Measurements from ENCODE around the gene DGKD. TPM values are rescaled to one million over a fixed set of nuclear protein-coding genes. Genes with fewer than 3 reads are reported as not detected.
A peak's percentile ranks its signal among the peaks of the same experiment; 100 is the strongest.

The DGKD gene
- total and polyA plus RNA-seq, 4 donors: 8.9 to 250 (median 68.3) TPM

GRCh38 chr2:233380995-233381637 lies 26.8 kb downstream of the DGKD start:
- Histone ChIP-seq H3K4me3 (ENCODE audit: low read length in 2 of 2) (no peak overlapping the region), H3K36me3 (ENCODE audit: control insufficient read depth in 1 of 2, insufficient read depth in 2 of 2, low read length in 1 of 2) (no peaks in the 10 kb centered on the region), H3K27ac (ENCODE audit: low read depth in 1 of 2, low read length in 2 of 2) (no peak overlapping the region), H3K4me1 (ENCODE audit: control insufficient read depth in 1 of 2, insufficient read depth in 2 of 2, low read length in 2 of 2) (no peaks in the 10 kb centered on the region), H3K27me3 (ENCODE audit: control insufficient read depth in 1 of 2, insufficient read depth in 2 of 2, low read length in 1 of 2) (no peaks in the 10 kb centered on the region), H3K9me3 (ENCODE audit: control insufficient read depth, low read length) (no peaks in the 10 kb centered on the region)
- intact Hi-C loops (cut with DNase I): no loop called here
- no peak for DNase-seq
- no peak for ATAC-seq (ENCODE audit: low FRiP score)
- WGBS, 2 donors: 89 to 90% methylated on average over 11 of the region's 11 CpGs

GRCh38 chr2:233381638-233381995 lies 27.3 kb downstream of the DGKD start:
- DNase-seq (no peak), ATAC-seq (ENCODE audit: low FRiP score) (no peak)
- no peak overlapping the region for H3K27ac ChIP-seq (ENCODE audit: low read depth in 1 of 2, low read length in 2 of 2)
- no peaks in the 10 kb centered on the region for H3K27me3 ChIP-seq (ENCODE audit: control insufficient read depth in 1 of 2, insufficient read depth in 2 of 2, low read length in 1 of 2)
- intact Hi-C loops (cut with DNase I): no loop called here
- H3K4me3 ChIP-seq (ENCODE audit: low read length in 2 of 2): no peak overlapping the region
- H3K4me1 ChIP-seq (ENCODE audit: control insufficient read depth in 1 of 2, insufficient read depth in 2 of 2, low read length in 2 of 2): no peaks in the 10 kb centered on the region
- 95 to 96% methylated on average over 4 of the region's 4 CpGs for WGBS, 2 donors
- H3K9me3 ChIP-seq (ENCODE audit: control insufficient read depth, low read length): no peaks in the 10 kb centered on the region
- no peaks in the 10 kb centered on the region for H3K36me3 ChIP-seq (ENCODE audit: control insufficient read depth in 1 of 2, insufficient read depth in 2 of 2, low read length in 1 of 2)

GRCh38 chr2:233384015-233384414 lies 29.7 kb downstream of the DGKD start:
- WGBS, 2 donors: 89 to 92% methylated on average over 10 of the region's 10 CpGs
- H3K36me3 ChIP-seq (ENCODE audit: control insufficient read depth in 1 of 2, insufficient read depth in 2 of 2, low read length in 1 of 2): no peaks in the 10 kb centered on the region
- H3K9me3 ChIP-seq (ENCODE audit: control insufficient read depth, low read length): no peaks in the 10 kb centered on the region
- H3K27ac ChIP-seq (ENCODE audit: low read depth in 1 of 2, low read length in 2 of 2): no peak overlapping the region
- no peaks in the 10 kb centered on the region for H3K27me3 ChIP-seq (ENCODE audit: control insufficient read depth in 1 of 2, insufficient read depth in 2 of 2, low read length in 1 of 2)
- intact Hi-C loops (cut with DNase I): no loop called here
- no peaks in the 10 kb centered on the region for H3K4me1 ChIP-seq (ENCODE audit: control insufficient read depth in 1 of 2, insufficient read depth in 2 of 2, low read length in 2 of 2)
- no peak for DNase-seq
- no peak overlapping the region for H3K4me3 ChIP-seq (ENCODE audit: low read length in 2 of 2)
- no peak for ATAC-seq (ENCODE audit: low FRiP score)

GRCh38 chr2:233384811-233385488 lies 30.7 kb downstream of the DGKD start:
- no peaks in the 10 kb centered on the region for H3K36me3 ChIP-seq (ENCODE audit: control insufficient read depth in 1 of 2, insufficient read depth in 2 of 2, low read length in 1 of 2)
- no peaks in the 10 kb centered on the region for H3K27me3 ChIP-seq (ENCODE audit: control insufficient read depth in 1 of 2, insufficient read depth in 2 of 2, low read length in 1 of 2)
- no peaks in the 10 kb centered on the region for H3K9me3 ChIP-seq (ENCODE audit: control insufficient read depth, low read length)
- no peaks in the 10 kb centered on the region for H3K4me1 ChIP-seq (ENCODE audit: control insufficient read depth in 1 of 2, insufficient read depth in 2 of 2, low read length in 2 of 2)
- DNase-seq (no peak), ATAC-seq (ENCODE audit: low FRiP score) (no peak)
- H3K4me3 ChIP-seq (ENCODE audit: low read length in 2 of 2): no peak overlapping the region
- no peak overlapping the region for H3K27ac ChIP-seq (ENCODE audit: low read depth in 1 of 2, low read length in 2 of 2)
- intact Hi-C loops (cut with DNase I): loop anchor here in 1 of 2 donors (5.0 kb wide), 1 partner anchor 33 kb away; the partner anchor contains the start of gene DGKD
- 66 to 76% methylated on average over 12 of the region's 12 CpGs for WGBS, 2 donors

GRCh38 chr2:233385489-233386044 lies 31.3 kb downstream of the DGKD start:
- WGBS, 2 donors: 62 to 76% methylated on average over 14 of the region's 14 CpGs
- H3K4me3 ChIP-seq (ENCODE audit: low read length in 2 of 2): no peak overlapping the region
- DNase-seq (no peak), ATAC-seq (ENCODE audit: low FRiP score) (no peak)
- H3K27me3 ChIP-seq (ENCODE audit: control insufficient read depth in 1 of 2, insufficient read depth in 2 of 2, low read length in 1 of 2): no peaks in the 10 kb centered on the region
- H3K36me3 ChIP-seq (ENCODE audit: control insufficient read depth in 1 of 2, insufficient read depth in 2 of 2, low read length in 1 of 2): no peaks in the 10 kb centered on the region
- no peak overlapping the region for H3K27ac ChIP-seq (ENCODE audit: low read depth in 1 of 2, low read length in 2 of 2)
- H3K4me1 ChIP-seq (ENCODE audit: control insufficient read depth in 1 of 2, insufficient read depth in 2 of 2, low read length in 2 of 2): no peaks in the 10 kb centered on the region
- H3K9me3 ChIP-seq (ENCODE audit: control insufficient read depth, low read length): no peaks in the 10 kb centered on the region
- intact Hi-C loops (cut with DNase I): loop anchor here in 1 of 2 donors (5.0 kb wide), 1 partner anchor 33 kb away; the partner anchor contains the start of gene DGKD

- H3K4me1 ChIP-seq (ENCODE audit: control insufficient read depth in 1 of 2, insufficient read depth in 2 of 2, low read length in 2 of 2): no peaks in the 10 kb centered on the region
- H3K27ac ChIP-seq (ENCODE audit: low read depth in 1 of 2, low read length in 2 of 2): no peak overlapping the region
- no peaks in the 10 kb centered on the region for H3K9me3 ChIP-seq (ENCODE audit: control insufficient read depth, low read length)
- 36 to 39% methylated on average over 13 of the region's 13 CpGs for WGBS, 2 donors
- DNase-seq (no peak), ATAC-seq (ENCODE audit: low FRiP score) (peak; percentile 37)
- H3K36me3 ChIP-seq (ENCODE audit: control insufficient read depth in 1 of 2, insufficient read depth in 2 of 2, low read length in 1 of 2): no peaks in the 10 kb centered on the region
- H3K27me3 ChIP-seq (ENCODE audit: control insufficient read depth in 1 of 2, insufficient read depth in 2 of 2, low read length in 1 of 2): no peaks in the 10 kb centered on the region
- no peak overlapping the region for H3K4me3 ChIP-seq (ENCODE audit: low read length in 2 of 2)
- intact Hi-C loops (cut with DNase I): loop anchor here in 1 of 2 donors (5.0 kb wide), 1 partner anchor 34 kb away; the partner anchor contains the start of gene DGKD
These were observed 32.2 kb downstream of the DGKD start for GRCh38 chr2:233386382-233387041.

GRCh38 chr2:233387225-233387624 lies 32.9 kb downstream of the DGKD start:
- H3K27ac ChIP-seq (ENCODE audit: low read depth in 1 of 2, low read length in 2 of 2): peak overlapping the region in 1 of 2 donors; percentile 65
- H3K4me1 ChIP-seq (ENCODE audit: control insufficient read depth in 1 of 2, insufficient read depth in 2 of 2, low read length in 2 of 2): no peaks in the 10 kb centered on the region
- H3K9me3 ChIP-seq (ENCODE audit: control insufficient read depth, low read length): no peaks in the 10 kb centered on the region
- ATAC-seq (ENCODE audit: low FRiP score): peak; percentile 38
- intact Hi-C loops (cut with DNase I): loop anchor here in 1 of 2 donors (5.0 kb wide), 1 partner anchor 35 kb away; the partner anchor contains the start of gene DGKD
- WGBS, 2 donors: 19 to 25% methylated on average over 13 of the region's 13 CpGs
- H3K27me3 ChIP-seq (ENCODE audit: control insufficient read depth in 1 of 2, insufficient read depth in 2 of 2, low read length in 1 of 2): no peaks in the 10 kb centered on the region
- H3K36me3 ChIP-seq (ENCODE audit: control insufficient read depth in 1 of 2, insufficient read depth in 2 of 2, low read length in 1 of 2): no peaks in the 10 kb centered on the region
- no peak overlapping the region for H3K4me3 ChIP-seq (ENCODE audit: low read length in 2 of 2)
- DNase-seq: no peak

GRCh38 chr2:233387667-233388528 lies 33.6 kb downstream of the DGKD start:
- H3K36me3 ChIP-seq (ENCODE audit: control insufficient read depth in 1 of 2, insufficient read depth in 2 of 2, low read length in 1 of 2): no peaks in the 10 kb centered on the region
- WGBS, 2 donors: 13% methylated on average over 25 of the region's 25 CpGs
- H3K4me1 ChIP-seq (ENCODE audit: control insufficient read depth in 1 of 2, insufficient read depth in 2 of 2, low read length in 2 of 2): no peaks in the 10 kb centered on the region

More at GRCh38 chr2:233387667-233388528, 33.6 kb downstream of the DGKD start:
- intact Hi-C loops (cut with DNase I): loop anchor here in 1 of 2 donors (5.0 kb wide), 1 partner anchor 36 kb away; the partner anchor contains the start of gene DGKD
- DNase-seq: peak; percentile 90 to 95
- H3K9me3 ChIP-seq (ENCODE audit: control insufficient read depth, low read length): no peaks in the 10 kb centered on the region
- no peaks in the 10 kb centered on the region for H3K27me3 ChIP-seq (ENCODE audit: control insufficient read depth in 1 of 2, insufficient read depth in 2 of 2, low read length in 1 of 2)
- peak; percentile 96 for ATAC-seq (ENCODE audit: low FRiP score)
- H3K4me3 ChIP-seq (ENCODE audit: low read length in 2 of 2): no peak overlapping the region
- peak overlapping the region; percentile 1 to 65 for H3K27ac ChIP-seq (ENCODE audit: low read depth in 1 of 2, low read length in 2 of 2)

Measured in aorta (tissue), 5 donors.